Measurements from ENCODE around the gene CYP19A1. TPM values are rescaled to one million over a fixed set of nuclear protein-coding genes. Genes with fewer than 3 reads are reported as not detected.

CYP19A1 gene
- total RNA-seq, 6 experiments from 2014 or later: 0.57 TPM; not detected in 5

- Mint-ChIP-seq H3K4me3 (no peak overlapping the region), H3K4me1 (ENCODE audit: low read depth) (peaks cover 6% of the 10 kb centered on the region), H3K27me3 (ENCODE audit: insufficient read depth) (peaks cover 34% of the 10 kb centered on the region), H3K36me3 (ENCODE audit: low read depth) (no peaks in the 10 kb centered on the region), H3K9me3 (no peaks in the 10 kb centered on the region), H3K27ac (no peak overlapping the region)
- DNase-seq: no peak
- TF ChIP-seq, protein P1, sequence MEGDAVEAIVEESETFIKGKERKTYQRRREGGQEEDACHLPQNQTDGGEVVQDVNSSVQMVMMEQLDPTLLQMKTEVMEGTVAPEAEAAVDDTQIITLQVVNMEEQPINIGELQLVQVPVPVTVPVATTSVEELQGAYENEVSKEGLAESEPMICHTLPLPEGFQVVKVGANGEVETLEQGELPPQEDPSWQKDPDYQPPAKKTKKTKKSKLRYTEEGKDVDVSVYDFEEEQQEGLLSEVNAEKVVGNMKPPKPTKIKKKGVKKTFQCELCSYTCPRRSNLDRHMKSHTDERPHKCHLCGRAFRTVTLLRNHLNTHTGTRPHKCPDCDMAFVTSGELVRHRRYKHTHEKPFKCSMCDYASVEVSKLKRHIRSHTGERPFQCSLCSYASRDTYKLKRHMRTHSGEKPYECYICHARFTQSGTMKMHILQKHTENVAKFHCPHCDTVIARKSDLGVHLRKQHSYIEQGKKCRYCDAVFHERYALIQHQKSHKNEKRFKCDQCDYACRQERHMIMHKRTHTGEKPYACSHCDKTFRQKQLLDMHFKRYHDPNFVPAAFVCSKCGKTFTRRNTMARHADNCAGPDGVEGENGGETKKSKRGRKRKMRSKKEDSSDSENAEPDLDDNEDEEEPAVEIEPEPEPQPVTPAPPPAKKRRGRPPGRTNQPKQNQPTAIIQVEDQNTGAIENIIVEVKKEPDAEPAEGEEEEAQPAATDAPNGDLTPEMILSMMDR (IDR thresholded peaks at IDR 0.05): no peak
These were observed 98.3 kb downstream of the CYP19A1 start for GRCh38 chr15:51240066-51240465.

DNA sequence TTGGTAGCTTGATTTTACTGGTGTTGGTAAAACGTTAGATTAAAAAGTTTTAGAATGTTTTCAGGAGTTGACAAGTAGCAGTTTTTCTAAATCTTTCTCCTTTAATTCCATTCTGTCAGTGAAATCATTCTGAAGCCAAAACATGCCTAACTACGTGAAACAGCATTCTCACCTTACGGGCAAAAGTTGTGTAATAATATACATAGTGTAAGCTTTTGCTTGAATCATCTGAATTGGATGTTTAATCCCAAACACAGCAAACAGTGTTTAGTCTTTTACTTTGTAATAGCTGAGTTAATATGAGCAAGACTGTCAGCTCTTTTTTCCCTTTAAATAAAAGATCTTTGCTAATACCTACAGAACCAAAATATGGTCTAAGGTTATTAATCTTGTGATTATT lies 100.6 kb downstream of the CYP19A1 start:
- Mint-ChIP-seq H3K27me3 (ENCODE audit: insufficient read depth) (peaks cover 36% of the 10 kb centered on the region), H3K36me3 (ENCODE audit: low read depth) (no peaks in the 10 kb centered on the region), H3K4me1 (ENCODE audit: low read depth) (no peaks in the 10 kb centered on the region), H3K9me3 (no peaks in the 10 kb centered on the region), H3K4me3 (no peak overlapping the region), H3K27ac (no peak overlapping the region)
- TF ChIP-seq, protein P1 (IDR thresholded peaks at IDR 0.05): no peak
- no peak for DNase-seq

- TF ChIP-seq, protein P1 (IDR thresholded peaks at IDR 0.05): no peak
- Mint-ChIP-seq H3K27ac (no peak overlapping the region), H3K9me3 (no peaks in the 10 kb centered on the region), H3K4me3 (no peak overlapping the region), H3K27me3 (ENCODE audit: insufficient read depth) (peaks cover 19% of the 10 kb centered on the region), H3K4me1 (ENCODE audit: low read depth) (no peaks in the 10 kb centered on the region), H3K36me3 (ENCODE audit: low read depth) (no peaks in the 10 kb centered on the region)
- no peak for DNase-seq
These were observed 104.0 kb downstream of the CYP19A1 start for GRCh38 chr15:51234176-51234927.

DNA sequence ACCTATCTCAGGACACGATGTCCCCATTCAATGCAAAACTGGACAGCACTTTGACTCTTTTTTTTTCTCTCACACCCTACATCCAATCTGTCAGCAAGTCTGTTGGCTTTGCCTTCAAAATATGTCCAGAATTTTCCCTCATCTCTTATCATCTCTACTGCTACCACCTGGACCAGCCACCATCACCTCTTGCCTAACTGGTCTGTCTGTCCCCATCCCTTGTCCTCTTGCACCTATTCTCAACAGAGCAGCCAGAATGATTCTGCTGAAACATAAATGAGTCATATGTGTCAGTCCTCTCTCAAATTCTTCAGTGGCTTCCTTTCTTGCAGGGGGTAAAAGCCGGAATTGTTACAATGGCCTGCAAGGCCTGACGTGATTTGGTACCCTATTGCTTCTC lies 105.8 kb downstream of the CYP19A1 start:
- peaks cover 13% of the 10 kb centered on the region for H3K27me3 Mint-ChIP-seq (ENCODE audit: insufficient read depth)
- no peak overlapping the region for H3K4me3 Mint-ChIP-seq
- no peaks in the 10 kb centered on the region for H3K36me3 Mint-ChIP-seq (ENCODE audit: low read depth)
- DNase-seq: no peak
- no peak overlapping the region for H3K27ac Mint-ChIP-seq
- TF ChIP-seq, protein P1 (IDR thresholded peaks at IDR 0.05): no peak
- H3K9me3 Mint-ChIP-seq: no peaks in the 10 kb centered on the region
- H3K4me1 Mint-ChIP-seq (ENCODE audit: low read depth): peaks cover 15% of the 10 kb centered on the region

DNA sequence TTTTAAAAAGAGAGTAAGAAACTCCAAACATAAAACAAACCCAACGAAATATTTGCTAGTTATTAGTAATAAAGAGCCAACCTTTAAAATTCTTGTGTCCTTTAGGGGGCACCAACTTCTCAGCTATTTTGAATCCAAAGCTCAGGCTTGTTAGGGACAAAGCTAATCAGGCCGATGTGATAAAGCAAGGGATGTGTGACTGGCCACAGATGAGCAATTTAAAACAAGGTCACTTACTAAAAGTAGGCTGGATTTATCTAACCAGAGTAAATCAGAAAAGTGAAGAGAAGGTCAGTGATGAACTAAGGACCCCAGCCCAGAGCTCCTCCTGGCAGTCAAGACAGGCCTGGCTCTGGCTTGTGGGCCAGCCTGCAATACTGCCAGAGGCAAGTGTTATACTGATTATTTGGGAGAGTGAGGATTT lies 108.5 kb downstream of the CYP19A1 start:
- peak; percentile 35 for DNase-seq
- Mint-ChIP-seq H3K4me1 (ENCODE audit: low read depth) (peaks cover 31% of the 10 kb centered on the region), H3K4me3 (no peak overlapping the region), H3K27me3 (ENCODE audit: insufficient read depth) (peaks cover 6% of the 10 kb centered on the region), H3K9me3 (no peaks in the 10 kb centered on the region), H3K27ac (no peak overlapping the region), H3K36me3 (ENCODE audit: low read depth) (no peaks in the 10 kb centered on the region)
- TF ChIP-seq, protein P1 (IDR thresholded peaks at IDR 0.05): peak; percentile 72
